T-helper 17 cell (primary cell): Measurements from ENCODE around the gene BTBD9. TPM values are rescaled to one million over a fixed set of nuclear protein-coding genes. Genes with fewer than 3 reads are reported as not detected.
"Not testable (repeated sequence)": the region's sequence is repeated elsewhere in the genome, so short reads cannot be mapped to it uniquely, and the experiment has no call there.

Source experiments
- ATAC-seq: fragments of 150-1000 bp; cut with Tn5 transposase; 2 replicates; pipeline ENCODE4 v1.10.0; 2021; ENCODE audit warnings: mild to moderate bottlenecking, moderate library complexity
- DNase-seq, 3 donors: peaks; one replicate each; pipeline versions ENCODE4 v3.0.0 to v3.0.0-alpha.2; 2020 to 2021
- H3K9me3 ChIP-seq: one replicate; pipeline ENCODE4 v1.7.0; 2013; ENCODE audit warnings: low read length, mild to moderate bottlenecking; ENCODE audit not compliant: control insufficient read depth, poor library complexity, severe bottlenecking
- H3K27ac Mint-ChIP-seq: one replicate; pipeline ENCODE4 v1.8.0; 2022; ENCODE audit warnings: mild to moderate bottlenecking, moderate library complexity, mixed read lengths
- H3K27me3 Mint-ChIP-seq: one replicate; pipeline ENCODE4 v1.8.0; 2022; ENCODE audit warnings: mixed read lengths
- H3K36me3 Mint-ChIP-seq: one replicate; pipeline ENCODE4 v1.8.0; 2022; ENCODE audit warnings: low read depth, mixed read lengths
- H3K4me1 Mint-ChIP-seq: one replicate; pipeline ENCODE4 v1.8.0; 2022; ENCODE audit warnings: mild to moderate bottlenecking, mixed read lengths
- H3K4me3 Mint-ChIP-seq: one replicate; pipeline ENCODE4 v1.8.0; 2022; ENCODE audit warnings: mild to moderate bottlenecking, moderate library complexity, mixed read lengths
- total RNA-seq, 4 donors: library from RNA in 2 of 4; stranded (reverse) in 2 of 4; gene quantifications; one replicate each; pipeline ENCODE4 v1.2.3 and lab custom pipeline; 2022 to 2026

Gene BTBD9
- total RNA-seq, 2 donors from 2014 or later = 61.3 to 63.5 TPM

DNA sequence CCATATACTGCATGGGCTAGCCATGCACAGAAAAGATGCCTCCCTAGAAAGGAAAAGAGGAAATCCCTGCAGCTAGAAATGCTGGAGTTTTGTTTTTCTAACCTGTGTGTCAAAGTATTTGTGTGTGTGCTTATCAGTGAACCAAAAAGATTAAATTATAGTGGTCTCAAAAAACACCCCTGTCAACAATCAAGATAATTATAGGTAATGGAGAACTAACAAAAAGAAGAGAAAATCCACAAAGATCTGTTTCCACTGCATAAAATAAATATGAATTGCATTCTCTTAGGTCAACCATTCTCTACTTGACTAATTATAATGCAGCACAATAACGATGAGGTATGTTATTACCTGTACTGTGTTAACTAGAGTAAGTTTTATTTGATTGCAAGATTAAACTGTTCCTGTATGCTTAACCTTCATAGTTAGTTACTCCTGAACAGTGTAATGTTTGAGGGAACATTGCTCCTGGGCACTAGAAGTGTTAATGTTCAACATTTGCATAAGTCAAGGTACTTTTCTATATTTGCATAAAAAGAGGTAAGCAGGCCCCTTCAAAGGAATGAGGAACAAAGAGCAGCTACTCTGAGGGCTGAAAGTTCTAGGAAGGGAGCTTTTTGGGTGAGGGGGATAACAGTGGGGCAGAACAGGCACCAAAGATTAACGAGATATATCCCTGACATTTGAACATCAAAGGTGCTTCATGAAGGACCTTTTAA, 212.1 kb downstream of the BTBD9 start:
- DNase-seq (no peak), ATAC-seq (peak; percentile 32)
- Mint-ChIP-seq H3K27me3 (no peaks in the 10 kb centered on the region), H3K4me3 (no peak overlapping the region), H3K36me3 (peaks cover 3% of the 10 kb centered on the region), H3K27ac (no peak overlapping the region), H3K4me1 (peaks cover 5% of the 10 kb centered on the region)
- no peaks in the 10 kb centered on the region for H3K9me3 ChIP-seq

DNA sequence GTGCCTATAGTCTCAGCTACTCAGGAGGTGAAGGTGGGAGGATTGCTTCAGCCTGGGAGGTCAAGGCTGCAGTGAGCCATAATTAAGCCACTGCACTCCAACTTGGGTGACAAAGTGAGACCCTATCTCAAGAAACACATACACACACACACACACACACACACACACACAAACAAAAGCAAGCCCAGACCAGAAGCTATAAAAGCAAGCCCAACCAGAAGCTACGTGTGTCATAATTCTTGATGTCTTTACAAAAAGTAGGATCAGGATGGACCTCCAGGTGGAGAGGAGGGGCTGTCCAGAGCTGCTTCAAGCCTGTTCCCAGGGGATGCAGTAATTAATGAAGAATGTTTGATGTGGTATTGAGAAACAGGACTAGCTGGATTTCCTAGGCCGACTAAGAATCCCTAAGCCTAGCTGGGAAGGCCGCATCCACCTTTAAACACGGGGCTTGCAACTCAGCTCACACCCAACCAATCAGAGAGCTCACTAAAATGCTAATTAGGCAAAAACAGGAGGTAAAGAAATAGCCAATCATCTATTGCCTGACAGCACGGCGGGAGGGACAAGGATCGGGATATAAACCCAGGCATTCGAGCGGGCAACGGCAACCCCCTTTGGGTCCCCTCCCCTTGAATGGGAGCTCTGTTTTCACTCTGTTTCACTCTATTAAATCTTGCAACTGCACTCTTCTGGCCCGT, 213.8 kb downstream of the BTBD9 start:
- not testable (repeated sequence) for ATAC-seq, H3K4me1 Mint-ChIP-seq, H3K36me3 Mint-ChIP-seq, H3K9me3 ChIP-seq, H3K27ac Mint-ChIP-seq, H3K4me3 Mint-ChIP-seq, H3K27me3 Mint-ChIP-seq, DNase-seq

DNA sequence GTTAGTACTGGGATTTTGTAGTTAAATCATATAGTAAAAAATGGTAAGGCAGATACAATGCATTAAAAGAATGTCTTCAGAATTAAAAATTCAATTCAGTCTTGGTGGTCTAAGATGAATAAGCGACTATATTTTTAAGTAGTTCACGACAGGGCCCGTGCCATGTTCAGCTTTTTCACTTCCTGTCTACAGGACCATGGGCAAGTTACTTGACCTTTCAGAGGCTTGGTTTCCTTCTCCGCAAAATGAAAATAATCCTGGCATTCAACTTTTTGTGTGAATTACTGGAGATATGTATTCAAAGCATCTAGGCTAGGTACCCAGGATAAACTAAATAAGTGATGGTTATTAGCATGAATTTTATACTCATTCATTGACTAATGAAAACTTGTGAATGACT, 216.0 kb downstream of the BTBD9 start:
- peaks cover 5% of the 10 kb centered on the region for H3K4me1 Mint-ChIP-seq
- no peaks in the 10 kb centered on the region for H3K36me3 Mint-ChIP-seq
- H3K27me3 Mint-ChIP-seq = no peaks in the 10 kb centered on the region
- no peak overlapping the region for H3K4me3 Mint-ChIP-seq
- DNase-seq = no peak
- ATAC-seq = no peak
- no peaks in the 10 kb centered on the region for H3K9me3 ChIP-seq
- H3K27ac Mint-ChIP-seq = no peak overlapping the region

DNA sequence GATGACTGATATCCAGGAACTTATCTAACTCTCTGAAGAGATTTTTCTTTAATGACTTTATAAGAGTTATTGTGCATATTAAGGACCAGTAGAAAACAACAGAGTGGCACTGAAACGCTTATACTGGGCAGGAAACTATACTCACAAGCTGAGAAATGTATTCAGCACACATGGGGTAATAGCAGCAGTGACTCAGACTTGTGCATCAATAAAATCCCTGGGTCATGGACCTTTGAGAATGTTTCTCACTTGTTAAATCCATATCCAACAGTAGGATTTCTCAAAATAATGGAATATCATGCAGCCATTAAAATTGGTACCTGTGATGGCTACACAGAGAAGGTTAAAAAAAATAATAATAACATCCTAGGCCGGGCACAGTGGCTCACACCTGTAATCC, 219.5 kb downstream of the BTBD9 start:
- H3K9me3 ChIP-seq = no peaks in the 10 kb centered on the region
- Mint-ChIP-seq H3K4me3 (no peak overlapping the region), H3K4me1 (no peaks in the 10 kb centered on the region), H3K36me3 (no peaks in the 10 kb centered on the region), H3K27ac (no peak overlapping the region), H3K27me3 (no peaks in the 10 kb centered on the region)
- ATAC-seq = no peak
- no peak for DNase-seq

DNA sequence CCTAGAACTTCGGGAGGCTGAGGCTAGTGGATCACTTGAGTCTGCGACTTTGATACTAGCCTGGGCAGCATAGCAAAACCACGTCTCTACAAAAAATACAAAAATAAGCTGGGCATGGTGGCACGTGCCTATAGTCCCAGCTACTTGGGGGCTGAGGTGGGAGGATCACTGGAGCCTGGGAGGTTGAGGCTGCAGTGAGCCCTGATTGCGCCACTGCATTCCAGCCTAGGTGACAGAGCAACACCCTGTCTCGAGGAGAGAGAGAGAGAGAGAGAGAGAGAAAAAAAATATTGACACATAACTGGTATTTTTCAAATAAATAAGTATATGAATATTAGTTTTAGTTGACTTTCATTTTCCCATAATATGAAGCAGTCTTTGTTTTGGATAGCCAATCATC, 222.2 kb downstream of the BTBD9 start:
- H3K9me3 ChIP-seq = no peaks in the 10 kb centered on the region
- H3K27me3 Mint-ChIP-seq = no peaks in the 10 kb centered on the region
- H3K27ac Mint-ChIP-seq = no peak overlapping the region
- DNase-seq = no peak
- peaks cover 6% of the 10 kb centered on the region for H3K4me1 Mint-ChIP-seq
- no peaks in the 10 kb centered on the region for H3K36me3 Mint-ChIP-seq
- no peak overlapping the region for H3K4me3 Mint-ChIP-seq
- no peak for ATAC-seq

DNA sequence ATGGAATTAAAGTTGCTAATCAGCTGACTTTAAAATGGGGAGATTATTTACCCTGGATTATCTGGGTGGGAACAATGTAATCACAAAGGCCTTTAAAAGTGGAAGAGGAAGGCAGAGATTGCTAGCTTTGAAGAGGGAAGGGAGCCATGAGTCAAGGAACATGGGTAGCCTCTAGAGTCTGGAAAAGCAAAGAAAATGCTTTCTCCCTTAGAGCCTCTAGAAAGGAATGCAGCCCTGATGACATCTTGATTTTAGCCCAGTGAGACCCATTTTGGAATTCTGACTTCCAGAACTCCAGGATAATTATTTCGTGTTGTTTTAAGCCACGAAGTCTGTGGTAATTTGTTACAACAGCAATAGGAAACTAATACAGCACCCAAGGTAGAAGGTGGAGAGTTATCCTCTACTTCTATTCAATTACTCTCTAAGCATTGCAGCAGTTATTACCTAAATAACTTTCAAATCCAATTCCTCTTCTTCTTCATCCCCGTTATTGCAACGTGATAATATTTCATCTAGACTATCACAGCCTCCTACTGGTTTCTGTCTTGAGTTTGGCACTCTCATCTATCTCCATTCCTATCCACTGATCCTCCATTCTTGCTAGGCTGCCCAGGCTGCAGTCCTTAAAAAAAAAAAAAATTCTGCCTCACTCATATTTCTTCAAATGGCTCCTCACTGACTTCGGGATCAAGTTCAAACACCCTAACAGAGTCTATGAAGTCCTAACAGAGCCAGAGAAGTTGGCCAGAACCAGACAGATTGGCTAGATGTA, 224.3 kb downstream of the BTBD9 start:
- DNase-seq (no peak), ATAC-seq (no peak)
- Mint-ChIP-seq H3K4me3 (no peak overlapping the region), H3K27me3 (no peaks in the 10 kb centered on the region), H3K27ac (no peak overlapping the region), H3K36me3 (no peaks in the 10 kb centered on the region), H3K4me1 (peaks cover 6% of the 10 kb centered on the region)
- H3K9me3 ChIP-seq = no peaks in the 10 kb centered on the region

DNA sequence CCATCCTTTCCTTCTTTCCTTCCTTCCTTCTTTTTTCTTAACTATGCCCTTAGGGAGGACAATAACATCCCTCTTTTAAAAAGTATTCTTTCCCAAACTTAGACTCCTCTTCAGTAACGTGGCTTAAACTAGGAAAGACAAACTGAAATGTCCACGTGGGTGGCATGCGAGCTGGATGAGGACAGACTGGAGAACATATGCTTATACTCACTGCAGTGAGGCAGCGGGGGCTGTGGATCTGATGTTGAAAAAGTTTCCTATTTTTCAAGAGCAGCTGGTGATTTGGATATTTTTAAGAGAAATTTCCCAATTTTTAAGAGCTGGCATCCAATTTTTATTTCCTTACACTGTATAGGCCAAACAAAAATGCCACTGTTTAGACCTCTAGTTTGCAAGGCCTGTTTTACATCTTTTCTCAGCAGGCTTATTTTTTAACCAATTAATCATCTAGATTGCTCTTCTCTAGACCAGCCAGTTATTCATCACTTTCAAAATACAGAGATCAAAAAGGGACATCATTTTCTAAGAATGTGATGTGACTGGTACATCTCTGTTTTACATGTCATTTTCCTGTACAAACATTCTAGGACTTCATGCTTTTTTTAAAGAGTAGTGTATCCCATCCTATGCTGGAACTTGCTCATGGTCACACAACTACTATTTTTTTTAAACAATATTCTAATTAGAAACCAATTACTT, 226.5 kb downstream of the BTBD9 start:
- no peaks in the 10 kb centered on the region for H3K9me3 ChIP-seq
- H3K4me1 Mint-ChIP-seq = peaks cover 6% of the 10 kb centered on the region
- ATAC-seq = no peak
- no peak for DNase-seq
- no peak overlapping the region for H3K4me3 Mint-ChIP-seq
- no peaks in the 10 kb centered on the region for H3K36me3 Mint-ChIP-seq
- H3K27me3 Mint-ChIP-seq = no peaks in the 10 kb centered on the region
- H3K27ac Mint-ChIP-seq = no peak overlapping the region

DNA sequence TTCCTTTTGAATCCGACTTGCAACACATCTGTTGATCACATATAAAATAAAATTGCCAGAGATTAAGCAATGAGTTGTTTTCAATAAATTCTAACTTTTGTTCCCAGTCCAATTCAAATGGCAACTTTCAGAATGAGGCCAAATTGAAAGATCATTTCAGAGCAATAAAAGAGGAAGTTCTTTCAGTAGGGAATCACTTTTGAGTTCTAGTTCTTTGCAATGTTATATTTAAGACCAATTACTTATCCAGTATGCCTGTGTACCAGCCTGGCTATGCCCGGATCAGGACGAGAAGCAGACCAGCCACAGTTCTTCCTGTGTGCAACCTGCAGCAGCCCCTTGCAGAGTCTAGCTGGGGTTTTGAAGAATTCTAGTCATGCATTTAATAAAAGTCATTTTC, 232.5 kb downstream of the BTBD9 start:
- no peak for DNase-seq
- peaks cover 2% of the 10 kb centered on the region for H3K36me3 Mint-ChIP-seq
- ATAC-seq = no peak
- H3K27me3 Mint-ChIP-seq = no peaks in the 10 kb centered on the region
- H3K4me3 Mint-ChIP-seq = no peak overlapping the region
- H3K9me3 ChIP-seq = no peaks in the 10 kb centered on the region
- H3K4me1 Mint-ChIP-seq = peaks cover 12% of the 10 kb centered on the region
- no peak overlapping the region for H3K27ac Mint-ChIP-seq

DNA sequence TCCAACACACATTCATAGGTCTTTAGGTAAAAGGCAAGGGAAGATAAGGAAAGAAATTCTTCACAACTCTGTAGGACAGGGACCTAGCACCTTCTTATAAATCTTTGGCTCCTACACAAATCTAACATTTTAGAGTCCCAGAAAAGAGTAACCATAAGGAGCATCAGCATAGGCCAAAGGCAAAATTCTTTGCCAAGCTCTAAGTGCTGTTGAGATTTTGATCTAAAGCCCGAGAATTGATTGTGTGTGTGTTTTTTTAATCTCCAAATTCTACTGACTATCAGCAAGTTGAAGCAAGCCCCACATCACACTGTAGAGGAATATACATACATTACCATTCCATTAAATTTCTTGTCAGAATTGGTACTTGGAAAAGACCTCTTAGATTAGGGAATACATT, 233.6 kb downstream of the BTBD9 start:
- Mint-ChIP-seq H3K4me1 (peaks cover 12% of the 10 kb centered on the region), H3K4me3 (no peak overlapping the region), H3K27me3 (no peaks in the 10 kb centered on the region), H3K36me3 (peaks cover 2% of the 10 kb centered on the region), H3K27ac (no peak overlapping the region)
- ATAC-seq (no peak), DNase-seq (no peak)
- H3K9me3 ChIP-seq = no peaks in the 10 kb centered on the region

DNA sequence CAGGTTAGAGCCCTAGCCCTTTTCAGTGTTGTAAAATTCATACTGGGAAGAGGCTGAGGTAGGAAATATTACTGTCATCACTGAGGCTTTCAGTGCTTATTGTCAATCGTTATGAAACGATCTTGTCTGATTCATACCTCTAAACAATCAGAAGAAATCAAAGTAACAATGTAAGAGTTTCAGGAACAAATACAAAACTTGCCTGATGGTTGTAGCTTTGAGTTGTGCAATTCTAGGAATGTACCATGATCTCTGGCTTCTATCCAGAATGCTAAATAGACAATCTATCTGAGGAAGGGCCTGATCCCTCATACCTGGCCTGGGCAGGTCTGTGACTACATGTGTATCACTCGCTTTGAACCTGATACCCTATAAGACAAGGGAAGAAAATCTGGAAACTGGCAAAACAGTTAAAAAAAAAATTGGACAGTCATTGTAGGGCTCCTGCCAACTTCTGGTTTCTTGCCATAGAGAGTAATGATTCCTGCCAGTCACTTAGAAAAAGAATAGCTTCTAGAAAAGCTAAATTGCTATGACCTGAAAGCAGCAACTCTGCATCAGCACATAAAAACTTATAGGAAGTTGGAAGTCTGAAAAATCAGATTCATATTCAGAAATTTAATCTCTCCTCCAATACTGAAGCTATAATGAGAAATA, 234.7 kb downstream of the BTBD9 start:
- Mint-ChIP-seq H3K27ac (no peak overlapping the region), H3K4me1 (peaks cover 12% of the 10 kb centered on the region), H3K4me3 (no peak overlapping the region), H3K27me3 (no peaks in the 10 kb centered on the region), H3K36me3 (peaks cover 2% of the 10 kb centered on the region)
- ATAC-seq (no peak), DNase-seq (no peak)
- H3K9me3 ChIP-seq = no peaks in the 10 kb centered on the region

DNA sequence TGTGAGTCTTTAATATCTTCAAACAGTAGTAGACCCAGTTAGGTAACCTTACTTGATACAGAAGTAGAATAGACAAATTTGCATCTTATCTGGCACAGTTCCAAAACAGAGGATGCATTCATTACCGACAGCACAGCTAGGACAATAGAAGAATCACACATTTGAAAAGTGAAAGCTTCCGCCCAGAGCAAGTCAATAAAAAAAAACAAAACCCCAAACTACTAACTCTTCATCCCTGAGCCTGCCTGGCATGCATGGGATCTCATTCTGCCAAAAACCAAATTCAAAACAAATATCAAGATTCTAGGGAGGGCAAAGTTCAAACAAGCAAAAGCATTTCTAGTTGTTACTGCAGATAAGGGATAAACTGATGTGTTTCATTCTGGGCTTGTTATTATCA, 235.4 kb downstream of the BTBD9 start:
- peaks cover 12% of the 10 kb centered on the region for H3K4me1 Mint-ChIP-seq
- no peak for DNase-seq
- no peaks in the 10 kb centered on the region for H3K27me3 Mint-ChIP-seq
- no peak overlapping the region for H3K4me3 Mint-ChIP-seq
- no peak for ATAC-seq
- peaks cover 2% of the 10 kb centered on the region for H3K36me3 Mint-ChIP-seq
- H3K27ac Mint-ChIP-seq = no peak overlapping the region
- H3K9me3 ChIP-seq = no peaks in the 10 kb centered on the region

DNA sequence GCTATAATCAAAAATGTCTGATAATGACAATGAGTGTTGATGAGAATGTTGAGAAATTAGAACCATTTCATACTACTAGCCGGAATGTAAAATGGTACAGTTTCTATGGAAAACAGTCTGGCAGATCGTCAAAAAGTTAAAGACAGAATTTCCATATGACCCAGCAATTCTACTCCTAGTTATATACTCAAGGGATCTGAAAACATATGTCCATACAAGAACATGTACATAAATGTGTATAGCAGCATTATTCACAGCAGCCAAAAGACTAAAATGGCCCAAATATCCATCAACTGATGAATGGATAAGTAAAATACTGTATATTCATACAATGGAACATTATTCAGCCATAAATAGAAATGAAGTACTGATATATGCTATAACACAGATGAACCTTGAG, 236.2 kb downstream of the BTBD9 start:
- H3K4me1 Mint-ChIP-seq = peaks cover 12% of the 10 kb centered on the region
- H3K4me3 Mint-ChIP-seq = no peak overlapping the region
- peaks cover 2% of the 10 kb centered on the region for H3K36me3 Mint-ChIP-seq
- DNase-seq = no peak
- no peaks in the 10 kb centered on the region for H3K27me3 Mint-ChIP-seq
- no peak for ATAC-seq
- no peaks in the 10 kb centered on the region for H3K9me3 ChIP-seq
- H3K27ac Mint-ChIP-seq = no peak overlapping the region

DNA sequence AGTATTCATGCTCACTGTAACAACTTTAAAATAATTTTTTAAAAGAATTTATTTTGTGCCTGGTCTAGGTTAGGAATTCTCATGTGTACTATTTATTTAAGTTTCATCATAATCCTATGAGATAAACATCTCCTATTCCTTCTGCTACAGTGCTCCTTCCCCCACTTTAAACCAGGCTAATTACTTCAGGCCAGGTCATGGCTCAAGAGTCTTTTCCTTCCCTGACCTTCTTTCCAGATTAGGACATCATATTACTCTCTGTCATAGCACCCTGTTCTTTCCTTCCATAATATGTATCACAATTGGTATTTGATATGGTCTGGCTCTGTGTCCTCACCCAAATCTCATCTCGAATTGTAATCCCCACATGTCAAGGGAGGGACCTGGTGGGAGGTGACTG, 239.0 kb downstream of the BTBD9 start:
- Mint-ChIP-seq H3K4me1 (peaks cover 8% of the 10 kb centered on the region), H3K27ac (no peak overlapping the region), H3K27me3 (no peaks in the 10 kb centered on the region), H3K4me3 (no peak overlapping the region), H3K36me3 (peaks cover 4% of the 10 kb centered on the region)
- ATAC-seq (no peak), DNase-seq (no peak)
- H3K9me3 ChIP-seq = no peaks in the 10 kb centered on the region
